ENCODE measurements around the gene NOTO. TPM values are rescaled to one million over a fixed set of nuclear protein-coding genes. Genes with fewer than 3 reads are reported as not detected.

The NOTO gene, protein sequence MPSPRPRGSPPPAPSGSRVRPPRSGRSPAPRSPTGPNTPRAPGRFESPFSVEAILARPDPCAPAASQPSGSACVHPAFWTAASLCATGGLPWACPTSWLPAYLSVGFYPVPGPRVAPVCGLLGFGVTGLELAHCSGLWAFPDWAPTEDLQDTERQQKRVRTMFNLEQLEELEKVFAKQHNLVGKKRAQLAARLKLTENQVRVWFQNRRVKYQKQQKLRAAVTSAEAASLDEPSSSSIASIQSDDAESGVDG
- not detected in 2 replicates for total RNA-seq

DNA sequence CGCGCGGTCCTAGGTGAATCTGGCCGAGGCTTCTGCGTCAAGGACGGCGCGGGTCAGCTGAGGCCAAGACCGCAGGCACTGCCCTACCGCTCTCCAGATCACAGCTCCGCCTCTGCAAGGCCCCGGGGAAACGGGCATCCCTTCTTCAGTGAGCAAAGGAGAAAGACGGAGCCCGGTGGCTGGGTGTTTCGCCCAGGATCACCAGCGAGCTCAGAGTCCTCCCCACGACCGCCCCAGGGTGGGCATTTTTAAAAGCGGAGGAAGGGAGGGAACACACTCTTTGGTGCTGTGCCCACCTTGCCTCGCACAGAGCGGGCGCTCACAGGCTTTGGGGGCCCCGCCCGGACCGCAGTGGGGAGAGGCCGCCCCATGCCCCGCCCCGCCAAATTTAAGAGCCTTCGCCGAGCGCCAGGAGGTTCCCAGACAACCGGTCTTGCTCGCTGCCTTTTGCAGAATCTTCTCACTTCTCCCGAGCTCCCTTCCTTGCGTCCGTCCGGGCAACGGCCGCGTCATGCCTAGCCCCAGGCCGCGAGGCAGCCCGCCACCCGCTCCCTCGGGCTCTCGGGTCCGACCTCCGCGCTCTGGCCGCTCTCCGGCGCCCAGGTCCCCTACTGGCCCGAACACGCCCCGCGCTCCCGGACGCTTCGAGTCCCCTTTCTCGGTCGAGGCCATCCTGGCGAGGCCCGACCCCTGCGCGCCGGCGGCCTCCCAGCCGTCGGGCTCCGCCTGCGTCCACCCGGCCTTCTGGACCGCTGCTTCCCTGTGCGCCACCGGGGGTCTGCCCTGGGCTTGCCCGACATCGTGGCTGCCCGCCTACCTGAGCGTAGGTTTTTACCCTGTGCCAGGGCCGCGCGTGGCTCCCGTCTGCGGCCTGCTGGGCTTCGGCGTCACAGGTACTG lies at the start of gene NOTO:
NOTO (plus strand) TSS at position 419 of the 899 bp plus-strand sequence; CDS start at position 512, 93 bp downstream.

DNA sequence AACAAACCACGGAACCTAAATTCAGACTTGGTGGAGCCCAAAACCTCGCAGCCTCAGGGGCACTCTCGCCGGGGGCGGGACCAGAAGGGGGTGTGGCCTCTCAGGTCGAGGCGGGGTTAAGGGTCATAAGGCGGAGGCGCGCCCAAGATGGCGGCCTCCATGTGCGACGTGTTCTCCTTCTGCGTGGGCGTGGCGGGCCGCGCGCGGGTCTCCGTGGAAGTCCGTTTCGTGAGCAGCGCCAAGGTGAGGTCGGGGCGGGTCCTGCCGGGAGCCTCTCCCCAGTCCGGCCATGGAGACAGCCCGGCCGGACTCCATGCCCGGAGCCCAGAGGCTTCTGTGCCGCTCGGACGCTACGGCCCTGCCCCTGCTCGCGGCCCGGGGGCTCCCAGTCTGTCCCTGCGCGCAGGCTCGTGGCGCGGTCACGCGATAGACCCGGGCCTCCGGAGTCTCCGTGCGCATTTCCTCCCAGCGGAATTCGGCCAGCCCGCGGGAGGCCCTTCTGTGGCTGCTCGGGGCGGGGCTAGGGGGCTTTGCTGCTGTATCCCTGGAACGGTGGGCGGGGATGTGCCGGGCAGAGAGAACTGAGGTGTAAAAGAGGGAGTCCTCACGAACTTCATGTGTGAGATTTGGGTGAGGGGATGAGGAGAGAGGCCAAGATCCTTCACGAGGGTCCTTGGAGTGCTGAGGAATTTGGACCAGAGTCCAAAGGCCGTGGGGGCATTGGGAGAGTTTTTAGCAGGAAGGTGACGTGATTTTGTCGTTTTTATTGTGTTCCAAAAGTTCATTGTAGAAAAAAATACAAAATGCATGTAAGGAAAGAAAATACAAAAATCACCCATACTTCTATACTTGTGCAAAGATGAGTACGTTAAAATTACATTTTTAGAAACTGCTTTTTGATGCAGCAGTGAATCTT lies 12.0 kb downstream of the NOTO start, which contains the start of gene SMYD5:
SMYD5 (plus strand) TSS at position 126 of the 916 bp plus-strand sequence; CDS start at position 148, 22 bp downstream.

DNA sequence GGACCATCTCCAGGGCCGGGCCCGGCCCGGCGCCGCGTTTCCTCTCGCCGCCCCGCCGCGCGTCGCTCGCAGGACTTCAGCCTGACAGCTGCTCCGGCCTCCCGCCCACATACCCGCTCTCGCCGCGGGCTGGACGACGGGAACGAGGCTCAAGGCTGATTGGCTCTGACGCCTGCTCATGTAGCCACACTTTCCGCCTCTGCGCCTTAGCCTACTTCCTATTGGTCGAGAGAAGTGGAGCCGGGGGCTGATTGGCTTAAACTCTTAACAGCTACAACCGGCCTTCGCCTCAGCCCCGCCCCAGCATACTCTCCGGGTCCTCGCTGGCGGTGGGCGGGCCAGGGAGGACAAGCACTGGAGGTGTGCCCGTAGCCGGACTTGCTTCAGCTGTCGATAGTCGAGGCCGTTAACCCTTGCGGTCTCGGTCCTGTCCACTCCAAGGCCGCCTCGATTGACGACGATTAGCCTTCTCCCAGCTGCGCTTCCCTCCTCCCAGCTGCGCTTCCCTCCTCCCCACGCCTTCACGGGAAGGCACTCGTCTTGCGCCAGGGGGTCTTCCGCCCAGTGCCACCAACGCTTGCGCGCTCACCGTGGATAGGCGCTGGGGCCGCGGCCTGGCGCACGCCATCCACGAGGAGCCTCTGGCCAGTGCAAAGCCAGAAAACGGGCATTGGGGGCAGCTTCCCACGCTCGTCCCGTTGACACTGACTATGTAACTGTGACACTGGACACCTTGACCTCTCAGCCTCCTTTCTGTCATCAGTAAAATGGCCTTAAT lies 31.0 kb downstream of the NOTO start, which contains the start of gene PRADC1:
PRADC1 (minus strand) TSS at position 86 of the 778 bp plus-strand sequence; CDS start at position 7, 79 bp downstream.

DNA sequence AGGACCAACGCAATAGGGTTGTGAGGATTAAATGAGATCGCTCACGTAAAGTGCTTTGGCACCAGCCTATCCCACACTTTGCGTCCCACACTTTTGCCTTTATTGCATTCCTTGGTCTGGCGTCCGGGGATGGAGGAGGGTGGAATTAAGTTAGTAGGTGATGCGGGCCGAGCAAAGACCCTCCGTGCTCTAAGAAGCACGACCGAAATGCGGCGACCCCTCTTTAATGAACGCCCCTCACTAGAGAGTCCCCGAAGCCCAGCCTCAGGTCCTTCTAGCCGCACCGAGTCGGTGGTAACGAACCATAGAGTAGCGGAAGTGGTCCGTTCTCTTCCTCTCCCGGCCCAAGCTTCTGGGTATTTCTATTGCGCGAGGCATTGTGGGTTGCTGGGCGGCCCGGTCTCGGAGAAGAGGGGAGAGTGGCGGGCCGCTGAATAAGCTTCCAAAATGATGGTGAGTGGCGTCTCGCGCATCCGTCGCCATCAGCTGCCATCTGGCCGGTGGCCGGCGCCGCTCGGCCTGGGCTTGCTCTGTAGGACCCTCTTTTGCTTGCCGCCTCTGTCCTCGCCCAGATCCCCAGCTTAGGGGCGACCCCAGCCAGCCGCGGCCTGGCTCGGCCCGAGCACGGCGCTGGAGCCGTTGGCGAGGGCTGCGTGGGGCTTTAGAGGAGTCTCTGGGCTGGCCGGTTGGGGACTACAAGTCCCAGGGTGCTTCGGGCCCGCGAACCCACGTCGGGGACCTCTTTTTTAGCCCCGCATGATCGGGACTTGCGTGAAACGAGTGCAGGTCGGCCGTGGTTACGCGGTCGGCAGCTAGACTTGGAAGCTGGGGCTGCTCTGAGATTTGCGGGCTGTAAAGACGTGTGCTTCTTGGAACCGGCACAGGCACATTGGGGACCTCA lies 31.8 kb downstream of the NOTO start, which contains the start of gene CCT7:
CCT7 (plus strand) TSS at position 377 of the 901 bp plus-strand sequence; CDS start at position 448, 71 bp downstream.

Other genes with a start within 250 kb of the NOTO start
- 8.4 and 8.8 TPM in 2 replicates for gene SFXN5, start 130.9 kb upstream of the NOTO start, total RNA-seq
- gene RAB11FIP5, start 89.6 kb upstream of the NOTO start, total RNA-seq = 27.6 and 29.8 TPM in 2 replicates
- gene SMYD5, start 11.7 kb downstream of the NOTO start, total RNA-seq = 21.7 and 25.6 TPM in 2 replicates
- 18.6 and 18.7 TPM in 2 replicates for gene PRADC1, start 30.7 kb downstream of the NOTO start, total RNA-seq
- 326 and 375 TPM in 2 replicates for gene CCT7, start 31.7 kb downstream of the NOTO start, total RNA-seq
- gene FBXO41, start 81.9 kb downstream of the NOTO start, total RNA-seq = 1.6 and 1.8 TPM in 2 replicates
- gene EGR4, start 91.0 kb downstream of the NOTO start, total RNA-seq = not detected in 2 replicates
- gene ALMS1, start 183.3 kb downstream of the NOTO start, total RNA-seq = 12.9 and 24.0 TPM in 2 replicates